SJCRH30 (cell line): ENCODE data around the gene C12orf56. TPM values are rescaled to one million over a fixed set of nuclear protein-coding genes. Genes with fewer than 3 reads are reported as not detected.
A peak's percentile ranks its signal among the peaks of the same experiment; 100 is the strongest.
"Not testable (repeated sequence)": the region's sequence is repeated elsewhere in the genome, so short reads cannot be mapped to it uniquely, and the experiment has no call there.

Source experiments
- DNase-seq, 2 experiments: peaks; one replicate each; pipeline ENCODE4 v3.0.0-alpha.2; 2015 to 2020
- H3K27ac ChIP-seq: fragments of 250-450 bp; sonication (Bioruptor Pico); 2 replicates; pipeline ENCODE4 v1.5.1; 2020; ENCODE audit warnings: mild to moderate bottlenecking, moderate library complexity
- H3K27me3 ChIP-seq: fragments of 250-450 bp; sonication (Bioruptor Pico); 2 replicates; pipeline ENCODE4 v1.5.1; 2020; ENCODE audit warnings: mild to moderate bottlenecking, moderate library complexity
- H3K36me3 ChIP-seq: fragments of 250-450 bp; sonication (Bioruptor Pico); 2 replicates; pipeline ENCODE4 v1.5.1; 2020; ENCODE audit warnings: mild to moderate bottlenecking, moderate library complexity
- H3K4me1 ChIP-seq: fragments of 250-450 bp; sonication (Bioruptor Pico); 2 replicates; pipeline ENCODE4 v1.5.1; 2020; ENCODE audit warnings: mild to moderate bottlenecking, moderate library complexity
- H3K4me3 ChIP-seq: fragments of 250-450 bp; sonication (Bioruptor Pico); 2 replicates; pipeline ENCODE4 v1.5.1; 2020; ENCODE audit warnings: mild to moderate bottlenecking, moderate library complexity
- H3K9me3 ChIP-seq: fragments of 250-450 bp; sonication (Bioruptor Pico); replicated peaks from 2 replicates; pipeline ENCODE4 v1.5.1; 2020; ENCODE audit warnings: mild to moderate bottlenecking, moderate library complexity
- total RNA-seq: library from RNA; depleted of rRNA; stranded (reverse); fragments of >200 nt; shearing (Covaris generic); gene quantifications from 2 replicates; pipeline ENCODE4 v1.2.3, GENCODE V29; 2014

The C12orf56 gene
- total RNA-seq, 1 experiment from 2014 or later, result not detected

DNA sequence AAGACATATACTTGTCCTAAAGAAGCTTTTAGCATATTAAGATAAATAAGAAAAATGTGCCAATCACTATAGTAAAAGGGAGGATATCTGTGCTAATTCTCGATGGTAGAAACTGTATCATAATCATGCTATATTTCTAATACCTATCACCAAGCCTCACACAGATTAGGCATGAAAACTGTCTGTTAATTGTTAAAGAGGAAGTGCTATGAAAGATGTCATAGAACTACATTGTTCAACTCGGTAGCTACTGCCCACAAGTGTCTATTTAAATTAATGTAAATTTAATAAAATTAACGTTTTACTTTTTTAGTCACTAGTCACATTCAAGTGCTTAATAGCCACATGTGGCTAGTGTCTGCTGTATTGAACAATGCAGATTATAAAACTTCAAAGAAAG lies 90.9 kb downstream of the C12orf56 start:
- Histone ChIP-seq H3K4me3 (no peak overlapping the region), H3K27ac (no peak overlapping the region), H3K9me3 (no peaks in the 10 kb centered on the region), H3K36me3 (no peaks in the 10 kb centered on the region), H3K4me1 (no peaks in the 10 kb centered on the region), H3K27me3 (no peaks in the 10 kb centered on the region)
- no peak for DNase-seq

DNA sequence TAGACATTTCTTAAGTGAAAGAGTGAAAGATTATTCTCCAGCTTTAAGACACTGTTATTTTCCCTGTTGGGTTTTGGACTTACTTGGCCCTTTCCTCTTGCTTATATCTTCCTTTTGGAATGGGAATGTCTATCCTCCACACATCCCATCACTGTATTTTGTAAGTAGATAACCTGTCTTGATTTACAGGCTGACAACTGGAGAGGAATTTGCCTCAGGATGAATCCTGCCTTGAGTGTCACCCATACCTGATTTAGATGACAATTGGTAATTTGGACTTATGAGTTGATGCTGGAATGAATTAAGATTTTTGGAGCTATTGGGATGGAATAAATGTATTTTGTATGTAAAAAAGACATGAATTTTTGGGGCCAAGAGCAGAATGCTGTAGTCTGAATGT lies 94.3 kb downstream of the C12orf56 start:
- H3K9me3 ChIP-seq, result no peaks in the 10 kb centered on the region
- H3K36me3 ChIP-seq, result no peaks in the 10 kb centered on the region
- no peaks in the 10 kb centered on the region for H3K27me3 ChIP-seq
- no peaks in the 10 kb centered on the region for H3K4me1 ChIP-seq
- no peak overlapping the region for H3K27ac ChIP-seq
- no peak overlapping the region for H3K4me3 ChIP-seq
- no peak for DNase-seq

DNA sequence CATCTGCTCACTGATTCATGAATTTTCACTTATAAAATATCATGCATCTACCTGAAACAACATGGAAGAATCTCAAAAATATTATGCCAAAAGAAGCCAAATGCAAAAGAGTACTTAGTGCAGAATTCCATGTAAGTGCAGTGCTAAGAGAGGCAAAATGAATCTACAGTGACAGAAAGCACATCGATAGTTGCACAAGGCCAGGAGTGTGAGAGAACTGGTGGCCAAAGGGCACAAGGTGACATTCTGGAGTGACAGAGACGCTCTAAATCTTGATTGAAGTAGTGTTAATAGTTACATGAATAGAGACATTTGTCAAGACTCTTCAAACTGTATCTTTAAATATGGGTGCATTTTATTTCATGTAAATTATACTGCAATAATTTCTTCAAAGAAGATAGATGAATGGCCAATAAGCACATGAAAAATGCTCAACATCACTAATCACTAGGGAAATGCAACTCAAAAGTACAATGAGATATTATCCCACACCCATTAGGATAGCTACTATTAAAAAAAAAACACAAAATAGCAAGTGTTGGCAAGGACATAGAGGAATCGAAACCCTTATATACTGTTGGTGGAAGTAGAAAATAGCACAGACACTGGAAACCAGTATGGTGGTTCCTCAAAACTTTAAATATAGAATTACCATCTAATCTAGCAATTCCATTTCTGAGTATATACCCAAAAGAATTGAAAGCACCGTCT lies 96.7 kb downstream of the C12orf56 start:
- DNase-seq, result no peak
- H3K4me1 ChIP-seq, result no peaks in the 10 kb centered on the region
- H3K9me3 ChIP-seq, result no peaks in the 10 kb centered on the region
- H3K27ac ChIP-seq, result no peak overlapping the region
- H3K27me3 ChIP-seq, result no peaks in the 10 kb centered on the region
- no peaks in the 10 kb centered on the region for H3K36me3 ChIP-seq
- H3K4me3 ChIP-seq, result no peak overlapping the region

DNA sequence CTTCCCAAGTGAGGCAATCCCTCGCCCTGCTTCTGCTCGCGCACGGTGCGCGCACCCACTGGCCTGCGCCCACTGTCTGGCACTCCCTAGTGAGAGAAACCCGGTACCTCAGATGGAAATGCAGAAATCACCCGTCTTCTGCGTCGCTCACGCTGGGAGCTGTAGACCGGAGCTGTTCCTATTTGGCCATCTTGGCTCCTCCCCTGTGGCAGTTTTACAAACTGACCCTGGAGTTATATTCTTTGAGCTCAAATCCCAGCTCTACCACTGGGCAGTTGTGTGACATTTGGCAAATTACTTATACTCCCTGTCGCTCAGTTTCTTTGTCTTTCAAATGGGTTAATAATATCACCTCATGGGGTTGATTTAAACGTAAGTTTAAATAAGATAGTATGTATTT lies 97.4 kb downstream of the C12orf56 start:
- not testable (repeated sequence) for H3K27me3 ChIP-seq, H3K9me3 ChIP-seq, H3K27ac ChIP-seq, H3K36me3 ChIP-seq, H3K4me3 ChIP-seq, H3K4me1 ChIP-seq, DNase-seq

DNA sequence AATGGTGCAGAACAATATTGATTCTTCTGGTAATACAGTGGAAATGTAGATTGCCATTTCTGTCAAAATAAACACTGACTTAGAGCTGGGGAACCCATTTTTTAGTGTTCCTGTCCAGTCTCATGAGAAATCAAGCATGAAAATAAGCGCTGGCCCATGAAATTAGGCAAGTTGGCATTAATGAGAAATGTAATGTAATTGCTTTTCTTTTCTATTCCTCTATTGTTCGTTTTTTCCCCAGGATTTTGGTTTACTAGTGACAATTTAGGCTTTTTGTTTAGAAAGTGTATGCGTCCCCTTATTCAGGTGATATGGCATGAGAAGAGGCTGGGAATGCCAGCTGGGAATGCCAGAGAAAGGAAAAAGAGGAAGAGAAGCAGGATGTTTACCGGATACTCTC lies 104.0 kb downstream of the C12orf56 start:
- H3K4me1 ChIP-seq, result no peaks in the 10 kb centered on the region
- no peak for DNase-seq
- H3K36me3 ChIP-seq, result no peaks in the 10 kb centered on the region
- H3K9me3 ChIP-seq, result no peaks in the 10 kb centered on the region
- no peak overlapping the region for H3K27ac ChIP-seq
- H3K4me3 ChIP-seq, result no peak overlapping the region
- H3K27me3 ChIP-seq, result no peaks in the 10 kb centered on the region

- Histone ChIP-seq H3K36me3 (no peaks in the 10 kb centered on the region), H3K4me3 (no peak overlapping the region), H3K27ac (no peak overlapping the region), H3K9me3 (no peaks in the 10 kb centered on the region), H3K27me3 (no peaks in the 10 kb centered on the region), H3K4me1 (no peaks in the 10 kb centered on the region)
- no peak for DNase-seq
Measured at GRCh38 chr12:64284256-64284655, 106.3 kb downstream of the C12orf56 start.

- Histone ChIP-seq H3K27ac (no peak overlapping the region), H3K4me1 (no peaks in the 10 kb centered on the region), H3K9me3 (no peaks in the 10 kb centered on the region), H3K36me3 (no peaks in the 10 kb centered on the region), H3K27me3 (no peaks in the 10 kb centered on the region), H3K4me3 (no peak overlapping the region)
- no peak for DNase-seq
Measured at GRCh38 chr12:64278421-64278820, 112.1 kb downstream of the C12orf56 start.

DNA sequence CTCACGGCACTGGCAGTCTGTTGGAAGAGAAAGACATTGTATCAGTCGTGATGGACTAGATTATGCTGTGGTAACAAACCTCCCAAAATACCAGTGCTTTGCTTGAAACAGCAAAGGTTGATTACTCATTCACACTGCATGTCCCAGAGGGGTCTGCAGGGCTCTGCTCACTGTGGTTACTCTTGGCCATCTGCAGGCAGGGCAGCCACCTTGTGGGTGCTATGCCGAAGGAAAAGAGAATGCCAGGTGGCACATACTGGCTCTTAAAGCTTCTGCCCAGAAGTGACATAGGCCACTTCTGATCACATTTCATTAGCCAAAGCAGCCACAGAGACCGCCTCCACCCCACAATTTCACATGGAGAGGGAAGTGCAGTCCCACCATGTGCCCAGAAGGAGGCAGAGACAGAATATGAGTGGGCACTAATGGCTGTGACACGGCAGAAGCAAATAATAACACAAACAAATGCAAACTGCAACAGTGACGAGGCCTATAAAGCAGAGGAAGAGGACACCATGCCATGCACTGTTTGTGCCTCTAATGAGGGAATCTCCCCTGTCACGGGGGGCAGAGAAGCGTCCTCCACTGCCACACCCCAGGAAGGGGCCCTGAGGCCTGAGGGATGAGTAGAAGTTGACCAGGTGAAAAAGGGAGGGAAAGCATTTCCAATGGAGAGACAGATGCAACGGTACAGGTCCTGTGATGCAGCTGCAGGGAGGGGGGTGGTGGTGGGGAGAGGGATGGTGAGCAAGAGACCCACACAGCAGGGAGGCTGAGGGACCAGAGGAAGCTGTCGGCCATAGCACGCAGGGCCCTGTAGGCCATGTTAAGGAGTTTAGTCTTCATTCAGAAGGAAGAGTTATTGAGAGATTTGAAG lies 116.8 kb downstream of the C12orf56 start:
- DNase-seq, result peak; percentile 9 to 45
- Histone ChIP-seq H3K4me1 (no peaks in the 10 kb centered on the region), H3K4me3 (no peak overlapping the region), H3K9me3 (no peaks in the 10 kb centered on the region), H3K27me3 (no peaks in the 10 kb centered on the region), H3K36me3 (no peaks in the 10 kb centered on the region), H3K27ac (no peak overlapping the region)

DNA sequence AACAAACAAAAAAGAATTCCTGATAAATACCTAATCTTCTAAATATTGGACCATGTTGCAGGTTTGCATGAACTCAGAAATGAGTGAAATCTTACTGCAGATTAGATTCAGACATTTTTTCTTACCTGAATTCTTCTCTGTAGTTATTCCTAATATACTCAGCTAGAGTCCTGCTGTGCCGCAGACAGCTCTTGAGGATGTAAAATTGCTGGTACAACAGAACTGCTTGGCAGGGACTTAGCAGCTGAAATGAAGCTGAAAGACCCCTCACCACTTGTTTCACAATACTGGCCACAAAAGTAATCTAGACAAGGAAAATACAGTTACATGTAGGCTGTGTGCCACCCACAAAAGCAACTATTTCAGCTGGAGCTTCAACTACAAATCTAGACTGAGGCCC lies 120.1 kb downstream of the C12orf56 start:
- Histone ChIP-seq H3K9me3 (no peaks in the 10 kb centered on the region), H3K4me3 (no peak overlapping the region), H3K27me3 (no peaks in the 10 kb centered on the region), H3K36me3 (no peaks in the 10 kb centered on the region), H3K27ac (no peak overlapping the region), H3K4me1 (no peaks in the 10 kb centered on the region)
- DNase-seq, result no peak

GRCh38 chr12:64269161-64269560 lies 121.4 kb downstream of the C12orf56 start:
- no peaks in the 10 kb centered on the region for H3K4me1 ChIP-seq
- H3K9me3 ChIP-seq, result no peaks in the 10 kb centered on the region
- H3K36me3 ChIP-seq, result no peaks in the 10 kb centered on the region
- DNase-seq, result no peak
- H3K4me3 ChIP-seq, result no peak overlapping the region
- H3K27me3 ChIP-seq, result no peaks in the 10 kb centered on the region
- H3K27ac ChIP-seq, result no peak overlapping the region

GRCh38 chr12:64268409-64268808 lies 122.1 kb downstream of the C12orf56 start:
- H3K36me3 ChIP-seq, result no peaks in the 10 kb centered on the region
- no peak overlapping the region for H3K27ac ChIP-seq
- no peaks in the 10 kb centered on the region for H3K27me3 ChIP-seq
- no peaks in the 10 kb centered on the region for H3K9me3 ChIP-seq
- no peak overlapping the region for H3K4me3 ChIP-seq
- H3K4me1 ChIP-seq, result no peaks in the 10 kb centered on the region
- DNase-seq, result no peak

DNA sequence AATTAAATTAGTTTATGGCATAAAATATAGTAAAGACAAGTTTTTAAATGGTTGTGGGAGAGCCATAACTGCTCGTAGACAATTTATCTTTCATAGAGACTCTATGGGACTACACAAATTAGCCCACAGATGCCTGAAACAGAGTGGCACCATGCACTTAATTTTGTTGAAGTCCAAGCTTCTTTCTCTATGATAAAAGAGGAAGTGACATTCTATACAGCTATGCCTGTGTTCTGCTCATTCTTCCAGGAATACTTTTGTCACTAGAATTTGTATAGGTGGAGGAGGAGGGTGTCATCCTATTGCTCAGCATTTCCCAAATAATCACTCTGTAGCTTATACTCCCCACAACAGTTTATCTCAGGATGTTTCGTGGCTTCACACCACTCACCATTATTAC lies 124.7 kb downstream of the C12orf56 start:
- Histone ChIP-seq H3K9me3 (no peaks in the 10 kb centered on the region), H3K27me3 (no peaks in the 10 kb centered on the region), H3K4me1 (no peaks in the 10 kb centered on the region), H3K4me3 (no peak overlapping the region), H3K27ac (no peak overlapping the region), H3K36me3 (no peaks in the 10 kb centered on the region)
- DNase-seq, result no peak

- no peaks in the 10 kb centered on the region for H3K36me3 ChIP-seq
- no peak for DNase-seq
- H3K27ac ChIP-seq, result no peak overlapping the region
- no peaks in the 10 kb centered on the region; the same call in 1 of the 2 replicates for H3K4me1 ChIP-seq
- no peaks in the 10 kb centered on the region for H3K9me3 ChIP-seq
- H3K4me3 ChIP-seq, result no peak overlapping the region
- H3K27me3 ChIP-seq, result no peaks in the 10 kb centered on the region
Measured at GRCh38 chr12:64261813-64262212, 128.7 kb downstream of the C12orf56 start.

DNA sequence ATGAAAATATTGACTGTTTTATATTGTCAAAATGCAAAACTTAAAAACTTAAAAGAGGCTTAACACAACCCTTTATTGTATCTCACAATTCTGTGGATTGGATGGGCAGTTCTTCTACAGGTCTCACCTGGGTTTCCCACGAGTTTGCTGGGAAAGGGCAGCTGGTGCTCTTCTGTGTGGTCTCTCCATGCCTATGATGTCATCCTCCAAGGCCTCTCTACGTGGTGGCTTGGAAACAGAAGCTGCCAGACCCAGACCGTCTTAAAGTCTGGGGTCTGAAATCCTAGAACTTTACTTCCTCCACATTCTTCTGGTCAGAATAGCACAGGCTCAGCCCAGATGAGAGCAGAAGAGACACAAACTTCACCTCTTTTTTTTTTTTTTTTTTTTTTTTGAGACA lies 132.0 kb downstream of the C12orf56 start:
- Histone ChIP-seq H3K27ac (no peak overlapping the region), H3K4me3 (no peak overlapping the region)
- peak; percentile 49 to 64 for DNase-seq

DNA sequence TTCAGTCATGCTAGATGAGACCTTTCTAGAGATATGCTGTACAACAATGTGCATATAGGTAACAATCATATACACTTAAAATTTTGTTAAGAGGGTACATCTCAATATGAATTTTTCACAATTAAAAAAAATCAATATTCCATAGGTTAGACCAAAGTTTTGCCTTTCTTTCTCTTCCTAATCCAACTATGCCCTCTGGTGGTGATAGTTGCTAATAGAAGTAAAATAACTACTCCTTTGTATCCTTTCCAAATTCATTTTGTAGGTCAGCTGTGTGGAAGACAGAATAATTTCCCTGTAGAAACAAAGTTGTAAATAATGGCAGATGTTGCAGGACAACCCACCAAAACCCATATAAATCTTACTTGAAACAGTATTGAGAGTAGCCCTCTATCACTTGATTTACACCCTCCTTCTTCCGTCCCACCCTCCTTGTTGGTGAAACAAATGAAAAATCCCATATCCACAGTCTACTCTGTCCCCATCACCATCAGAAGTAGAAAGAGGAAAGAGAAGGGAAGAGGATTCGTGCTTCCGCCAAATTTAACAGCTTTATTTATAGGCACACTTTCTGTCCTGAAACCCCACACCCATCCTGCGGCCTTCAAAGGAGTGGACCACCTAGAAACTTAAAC lies 134.3 kb downstream of the C12orf56 start:
- Histone ChIP-seq H3K9me3 (no peaks in the 10 kb centered on the region), H3K27ac (no peak overlapping the region), H3K4me1 (no peaks in the 10 kb centered on the region; the same call in 1 of the 2 replicates), H3K36me3 (no peaks in the 10 kb centered on the region), H3K4me3 (no peak overlapping the region), H3K27me3 (no peaks in the 10 kb centered on the region)
- peak in 1 of 2 experiments; percentile 83 for DNase-seq

More for the DNA sequence above, 132.0 kb downstream of the C12orf56 start:
- H3K9me3 ChIP-seq, result no peaks in the 10 kb centered on the region
- no peaks in the 10 kb centered on the region; the same call in 1 of the 2 replicates for H3K4me1 ChIP-seq
- H3K27me3 ChIP-seq, result no peaks in the 10 kb centered on the region
- H3K36me3 ChIP-seq, result no peaks in the 10 kb centered on the region
